Stimulated activated CD4-positive, alpha-beta T cell treated with anti-CD3 and anti-CD28 coated beads, Interleukin-12 subunit alpha, Interleukin-12 subunit beta, amount 100 ng/mL, for 48 hours (primary cell): ENCODE results near the gene RHEB.

ENCODE experiments used
- DNase-seq, 3 donors: peaks; one replicate each; pipeline ENCODE4 v3.0.0-alpha.2; 2020; ENCODE audit warnings: low read depth in 2 of 3, low spot score in 1 of 3

RHEB gene

GRCh38 chr7:151529842-151530241 is 10.1 kb upstream of the RHEB start:
- no peak for DNase-seq

DNA sequence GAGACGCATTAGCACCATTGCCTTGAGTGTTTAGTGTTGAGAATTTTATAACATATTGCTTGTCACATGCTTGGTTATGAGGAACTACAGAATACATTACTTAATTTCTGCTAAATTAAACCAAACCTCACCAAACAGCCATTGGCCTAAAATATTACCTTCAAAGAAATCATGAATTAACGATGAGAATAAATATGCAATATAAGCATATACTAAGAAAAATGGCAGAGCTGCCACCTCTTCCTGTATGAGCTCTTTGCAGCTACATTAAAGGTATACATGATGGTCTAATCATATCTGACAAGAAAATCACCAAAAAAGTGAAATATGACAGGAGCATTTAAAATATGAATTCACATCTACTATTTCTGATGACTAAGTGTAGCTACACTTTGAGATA is 5.2 kb upstream of the RHEB start:
- no peak for DNase-seq

- DNase-seq: no peak
Measured at GRCh38 chr7:151524331-151524730, 4.6 kb upstream of the RHEB start.

DNA sequence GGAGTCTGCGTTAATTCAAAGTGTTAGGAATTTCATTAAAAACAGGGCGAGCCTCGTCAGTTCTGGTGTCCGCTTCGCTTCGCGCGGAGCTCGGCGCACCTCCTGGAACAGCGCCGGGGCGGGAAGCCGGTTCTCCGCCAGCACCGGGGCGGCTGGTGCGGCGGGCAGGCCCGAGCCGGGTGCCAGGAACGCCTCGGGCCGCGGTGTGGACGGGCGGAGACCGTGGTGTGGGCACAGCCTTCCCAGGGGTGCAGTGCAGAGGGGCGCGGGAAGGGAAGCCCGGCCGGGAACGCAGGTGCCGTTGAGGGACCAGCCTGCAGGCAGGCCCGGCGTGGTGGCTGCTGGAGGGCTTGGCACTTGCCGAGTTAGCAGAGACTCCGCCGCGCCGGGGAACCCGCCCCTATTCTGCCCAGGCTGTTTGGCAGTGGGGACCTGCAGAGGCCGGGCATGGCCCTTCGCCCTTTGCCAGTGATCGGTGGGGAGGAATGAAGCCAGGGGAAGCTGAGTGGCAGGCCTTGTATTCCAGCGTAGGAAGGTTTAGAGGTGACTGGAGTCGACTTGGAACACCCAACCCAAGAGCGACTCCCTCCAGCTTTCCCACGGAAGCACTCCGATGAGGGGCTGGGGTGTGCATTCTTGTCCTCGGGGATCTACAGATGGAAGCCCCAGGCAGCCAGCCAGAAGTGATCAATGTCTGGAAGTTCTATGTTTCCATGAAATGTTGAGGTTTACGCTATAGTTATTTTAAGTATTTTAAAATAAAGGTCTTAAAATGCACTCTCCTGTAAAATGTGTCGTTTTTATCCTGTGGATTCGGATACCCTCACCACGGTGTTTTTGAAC is 945 bp upstream of the RHEB start:
- peak; percentile 10 to 34 (median 19) for DNase-seq

- DNase-seq: peak; percentile 28 to 43 (median 39)
Measured at GRCh38 chr7:151518947-151519764, 539 bp downstream of the RHEB start.

DNA sequence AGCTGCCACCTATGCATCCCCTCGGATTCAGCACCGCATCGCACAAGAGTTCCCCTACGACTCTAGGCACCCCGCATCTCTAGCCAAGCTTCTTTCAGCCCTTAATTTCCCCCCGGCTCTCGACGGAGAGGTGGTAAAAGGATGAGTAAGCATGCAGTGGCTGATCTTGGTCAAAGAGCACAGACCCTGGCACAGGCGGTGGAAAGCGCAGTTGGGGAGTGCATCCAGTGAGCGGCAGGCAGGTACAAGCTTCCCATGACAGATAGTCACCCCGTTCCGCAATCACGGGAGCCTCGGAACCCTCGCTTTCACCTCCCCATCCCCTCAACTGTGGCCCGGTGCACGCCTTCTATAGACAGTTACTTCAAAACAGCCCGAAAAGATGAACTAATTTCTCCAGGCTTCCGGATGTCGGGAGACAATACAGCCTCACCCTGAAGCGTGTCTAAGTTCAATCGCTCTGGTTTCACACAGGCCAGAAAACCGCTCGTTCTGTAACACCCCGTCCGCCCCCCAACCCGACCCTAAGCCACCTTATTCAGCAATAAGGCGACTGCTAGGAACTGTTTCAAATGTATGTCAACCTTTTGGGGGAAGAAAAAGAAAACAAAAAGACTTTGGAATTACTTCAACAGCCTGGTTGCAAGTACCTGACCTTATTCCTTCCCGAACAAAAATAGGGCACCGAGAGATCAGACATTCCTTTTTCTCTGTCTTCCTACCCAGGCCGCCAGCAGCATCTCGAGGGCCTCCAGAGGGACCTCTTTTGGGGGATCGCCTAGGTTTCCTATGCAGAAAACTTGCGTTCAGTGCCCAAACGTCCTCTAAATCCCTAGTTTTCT is 1.4 kb downstream of the RHEB start:
- peak; percentile 29 to 52 (median 38) for DNase-seq

DNA sequence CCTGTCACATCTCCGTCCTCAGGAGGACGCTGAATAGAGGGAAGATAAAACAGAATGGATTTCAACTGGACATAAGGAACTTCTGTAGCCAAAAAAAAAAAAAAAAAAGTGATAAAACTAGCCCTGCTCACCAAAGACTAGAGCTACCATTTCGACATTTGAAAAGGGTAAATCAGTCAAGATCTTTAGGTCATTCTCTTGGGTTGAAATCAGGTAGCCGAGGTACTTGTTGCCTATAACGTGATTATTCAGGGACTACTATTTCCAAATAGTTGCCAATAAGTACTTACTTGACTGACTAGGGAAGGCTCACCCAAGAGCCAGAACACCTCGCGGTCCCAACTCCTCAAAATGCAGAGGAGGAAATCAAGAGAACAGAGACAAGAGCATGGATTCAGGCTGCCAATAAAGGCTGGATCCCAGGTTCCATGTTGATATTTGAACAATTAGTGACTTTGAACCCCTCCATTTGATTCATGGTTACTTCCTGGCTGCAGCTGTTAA is 2.0 kb downstream of the RHEB start:
- DNase-seq: peak in 1 of 3 donors; percentile 0

DNA sequence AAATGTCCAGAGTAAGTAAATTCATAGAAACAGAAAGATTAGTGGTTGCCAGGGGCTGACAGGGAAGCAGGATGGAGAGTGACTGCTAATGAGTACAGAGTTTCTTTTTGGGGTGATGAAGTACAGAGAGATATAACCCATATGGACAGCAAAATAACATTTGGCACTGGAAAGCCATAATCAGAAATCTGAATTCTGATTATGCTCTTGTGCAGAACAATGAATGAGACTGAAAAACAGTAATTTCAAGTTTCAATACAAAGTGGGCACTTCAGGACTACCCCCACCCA is 4.5 kb downstream of the RHEB start:
- DNase-seq: no peak

DNA sequence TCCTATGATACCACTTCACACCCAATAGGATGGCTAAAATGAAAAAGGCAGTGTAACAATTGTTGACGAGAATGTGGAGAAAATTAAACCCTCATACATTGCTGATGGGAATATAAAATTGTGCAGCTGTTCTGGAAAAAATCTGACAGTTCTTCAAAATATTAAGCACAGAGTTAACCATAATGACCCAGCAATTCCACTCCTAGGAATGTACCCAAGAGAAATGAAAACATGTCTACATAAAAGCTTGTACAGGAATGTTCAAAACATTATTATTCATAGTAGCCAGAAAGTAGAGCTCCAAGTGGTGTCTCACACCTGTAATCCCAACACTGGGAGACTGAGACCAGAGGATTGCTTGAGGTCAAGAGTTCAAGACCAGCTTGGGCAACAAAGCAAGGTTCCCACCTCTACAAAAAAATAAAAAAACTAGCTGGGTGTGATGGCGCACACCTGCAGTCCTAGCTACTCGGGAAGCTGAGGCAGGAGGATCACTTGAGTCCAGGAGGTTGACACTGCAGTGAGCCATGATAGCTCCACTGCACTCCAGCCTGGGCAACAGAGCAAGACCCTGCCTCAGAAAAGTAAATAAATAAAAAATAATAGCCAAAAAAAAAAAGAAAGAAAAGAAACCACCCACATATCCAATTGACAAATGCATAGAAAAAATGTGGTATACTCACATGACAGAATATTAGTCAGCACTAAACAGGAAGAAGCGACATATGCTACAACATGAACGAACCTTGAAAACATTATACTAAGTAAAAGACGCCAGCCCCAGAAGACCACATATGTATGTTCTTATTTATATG is 5.0 kb downstream of the RHEB start:
- DNase-seq: no peak

- no peak for DNase-seq
Measured at GRCh38 chr7:151513133-151513532, 6.6 kb downstream of the RHEB start.

- DNase-seq: no peak
Measured at GRCh38 chr7:151512353-151512752, 7.3 kb downstream of the RHEB start.

DNA sequence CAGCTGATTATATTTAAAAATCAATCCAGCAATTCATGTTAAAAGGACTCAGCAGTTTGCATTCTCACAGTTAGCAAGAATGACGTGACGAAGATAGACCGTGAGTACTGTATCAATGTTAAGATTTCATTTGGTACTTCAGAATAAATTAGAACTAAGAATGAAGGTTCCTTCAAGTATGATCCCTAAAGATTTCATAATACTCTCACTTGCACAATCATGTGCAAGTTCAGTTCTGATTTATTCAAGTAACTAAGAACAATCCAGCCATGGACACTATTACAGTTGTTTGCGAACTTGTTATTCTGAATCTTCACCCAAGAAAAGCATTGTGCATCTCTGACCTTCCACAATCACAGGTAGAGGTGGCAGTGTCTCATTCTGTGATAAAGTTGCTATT is 7.7 kb downstream of the RHEB start:
- DNase-seq: no peak

GRCh38 chr7:151511270-151511669 is 8.4 kb downstream of the RHEB start:
- no peak for DNase-seq

GRCh38 chr7:151509670-151510333 is 9.9 kb downstream of the RHEB start:
- DNase-seq: no peak

DNA sequence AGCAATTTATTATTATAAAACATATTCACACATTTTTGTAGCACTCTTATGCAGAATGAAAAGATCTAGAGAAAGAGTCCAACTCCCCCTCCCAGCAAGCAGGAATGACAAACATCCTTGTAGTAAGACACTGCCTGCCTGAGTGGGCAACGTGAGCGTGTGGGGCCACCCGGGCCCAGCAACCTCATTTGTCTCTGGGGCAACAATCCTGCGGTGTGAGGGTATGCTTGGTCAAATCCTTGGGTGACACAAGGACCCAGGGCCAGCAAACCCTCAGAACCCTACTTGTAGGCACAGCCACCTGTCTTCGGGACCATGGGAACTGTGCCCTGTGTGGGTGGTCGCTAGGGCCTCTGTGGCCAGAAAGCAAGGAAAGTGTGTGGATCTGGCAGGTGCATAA is 10.7 kb downstream of the RHEB start:
- no peak for DNase-seq

DNA sequence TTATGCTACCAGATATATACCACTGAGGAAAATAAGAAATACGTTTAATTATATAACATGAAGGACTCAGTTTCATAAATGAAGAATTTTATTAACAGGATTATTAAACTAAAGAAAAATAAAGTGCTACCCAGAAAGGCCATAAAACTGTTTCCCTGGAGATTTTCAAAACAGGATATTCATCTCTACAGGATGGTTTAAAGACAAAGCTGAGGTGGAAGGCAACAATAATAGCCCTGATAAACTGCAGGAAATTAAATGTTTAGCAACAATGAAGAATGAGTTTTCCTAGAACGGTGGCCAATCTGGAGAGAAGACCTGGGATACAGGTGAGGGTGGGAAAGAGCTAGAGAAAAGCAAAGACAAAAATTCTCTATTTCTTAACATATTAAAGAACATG is 11.9 kb downstream of the RHEB start:
- no peak for DNase-seq

DNA sequence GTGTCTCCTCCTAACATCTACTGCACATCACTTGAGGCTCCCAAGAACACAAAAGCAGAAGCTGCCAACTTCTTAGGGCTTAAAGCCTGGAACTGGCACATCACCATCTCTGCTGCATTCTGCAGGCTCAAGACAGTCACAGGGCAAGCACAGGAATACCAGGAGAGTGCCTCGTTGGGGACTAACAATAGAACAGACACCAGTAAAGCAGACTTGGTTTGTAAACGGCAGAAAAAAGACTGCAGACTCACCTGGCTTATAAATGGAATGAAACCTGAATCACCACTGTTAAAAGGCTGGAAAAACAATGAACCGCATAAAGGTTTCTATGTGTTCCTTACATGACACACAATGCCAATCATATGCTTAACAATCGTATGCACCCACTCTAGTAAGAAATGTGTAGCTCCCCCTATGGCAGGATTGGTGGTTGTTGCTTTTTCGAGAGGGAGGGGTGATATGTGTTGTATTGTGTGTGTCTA is 12.8 kb downstream of the RHEB start:
- DNase-seq: no peak

DNA sequence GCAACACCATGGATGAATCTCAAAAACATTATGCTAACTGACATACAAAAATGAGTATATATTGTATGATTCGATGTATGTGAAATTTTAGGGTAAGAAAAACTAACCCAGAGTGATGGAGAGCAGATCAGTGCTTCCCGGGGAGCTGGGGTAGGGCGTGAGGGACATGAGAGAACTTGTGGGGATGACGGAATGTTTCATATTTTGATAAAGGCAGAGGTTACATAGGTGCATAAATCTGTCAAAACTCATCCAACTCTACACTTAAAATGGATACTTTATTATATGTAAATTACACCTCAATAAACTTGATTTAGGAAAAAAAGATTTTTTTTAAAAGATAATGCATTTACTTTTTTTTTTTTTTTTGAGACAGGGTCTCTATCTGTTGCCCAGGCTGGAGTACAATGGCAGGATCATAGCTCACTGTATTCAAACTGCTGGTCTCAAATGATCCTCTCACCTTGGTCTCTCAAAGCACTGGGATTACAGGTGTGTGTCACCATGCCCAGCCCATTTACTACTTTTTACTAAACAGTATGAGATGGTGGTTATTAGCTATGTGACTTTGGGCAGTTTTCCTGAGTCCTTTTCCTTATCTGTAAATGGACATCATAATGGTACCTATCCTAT is 13.7 kb downstream of the RHEB start:
- DNase-seq: no peak

GRCh38 chr7:151505433-151505832 is 14.3 kb downstream of the RHEB start:
- no peak for DNase-seq
